Right ventricle myocardium inferior (tissue), 1 donor: ENCODE measurements around the gene UBE2I. TPM values are rescaled to one million over a fixed set of nuclear protein-coding genes. Genes with fewer than 3 reads are reported as not detected.
A peak's percentile ranks its signal among the peaks of the same experiment; 100 is the strongest.

Experiments
- ATAC-seq: fragments of 200-7000 bp; cut with Tn5 transposase; one replicate; pipeline ENCODE4 v1.9.1; 2020; ENCODE audit warnings: mild to moderate bottlenecking, moderate library complexity
- DNase-seq: peaks from one replicate; pipeline ENCODE4 v3.0.0; 2021; ENCODE audit errors: missing footprints
- intact Hi-C: fragments of 100-400 bp; cut with DNase I; formaldehyde crosslinking; loops from one replicate; pipeline ENCODE4 v1.11.0; 2022
- total RNA-seq: library from RNA; stranded (reverse); fragmentation: NEBNext Ultra II Directional; extraction: Animal tissue kit (Norgen Biotek cat#: 25700); gene quantifications from one replicate; pipeline ENCODE4 v1.2.1, GENCODE V29; 2021
- donor health status: DM: no; HTN: yes; CAD: no; lungs with severe emphysema.

UBE2I gene
- total RNA-seq, 1 donor from 2014 or later = 89.4 TPM

DNA sequence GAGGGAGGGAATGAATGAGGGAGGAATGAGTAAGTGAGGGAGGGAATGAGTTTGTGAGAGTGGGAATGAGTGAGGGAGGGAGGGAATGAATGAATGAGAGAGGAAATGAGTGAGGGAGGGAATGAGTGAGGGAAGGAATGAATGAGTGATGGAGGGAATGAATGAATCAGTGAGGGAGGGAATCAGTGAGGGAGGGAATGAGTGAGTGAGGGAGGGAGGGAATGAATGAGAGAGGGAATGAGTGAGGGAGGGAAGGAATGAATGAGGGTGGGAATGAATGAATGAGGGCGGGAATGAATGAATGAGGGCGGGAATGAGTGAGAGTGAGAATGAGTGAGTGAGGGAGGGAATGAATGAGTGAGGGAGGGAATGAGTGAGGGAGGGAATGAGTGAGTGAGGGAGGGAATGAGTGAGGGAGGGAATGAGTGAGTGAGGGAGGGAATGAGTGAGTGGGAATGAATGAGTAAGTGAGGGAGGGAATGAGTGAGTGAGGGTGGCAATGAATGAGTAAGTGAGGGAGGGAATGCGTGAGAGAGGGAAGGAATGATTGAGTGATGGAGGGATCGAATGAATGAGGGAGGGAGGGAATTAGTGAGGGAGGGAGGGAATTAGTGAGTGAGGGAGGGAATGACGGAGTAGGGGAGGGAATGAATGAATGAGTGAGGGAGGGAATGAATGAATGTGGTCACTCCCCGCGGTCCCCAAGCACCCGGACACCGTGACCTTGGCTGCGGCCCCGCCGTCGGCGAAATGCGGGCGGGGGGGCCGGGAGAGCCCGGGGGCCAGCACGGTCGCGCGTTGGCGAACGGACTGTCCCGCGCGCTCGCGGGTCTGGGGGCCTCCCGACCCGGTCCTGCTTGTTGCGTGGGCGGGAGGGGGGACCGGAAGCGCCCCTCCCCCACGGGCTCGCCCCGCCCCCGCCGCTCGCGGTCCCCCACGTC is 1.1 kb upstream of the UBE2I start:
- ATAC-seq (no peak), DNase-seq (no peak)
- intact Hi-C loops = loop anchor here (5.0 kb wide), 2 partner anchors 44 to 99 kb away; partner anchors contain the start of genes GNPTG and TSR3

DNA sequence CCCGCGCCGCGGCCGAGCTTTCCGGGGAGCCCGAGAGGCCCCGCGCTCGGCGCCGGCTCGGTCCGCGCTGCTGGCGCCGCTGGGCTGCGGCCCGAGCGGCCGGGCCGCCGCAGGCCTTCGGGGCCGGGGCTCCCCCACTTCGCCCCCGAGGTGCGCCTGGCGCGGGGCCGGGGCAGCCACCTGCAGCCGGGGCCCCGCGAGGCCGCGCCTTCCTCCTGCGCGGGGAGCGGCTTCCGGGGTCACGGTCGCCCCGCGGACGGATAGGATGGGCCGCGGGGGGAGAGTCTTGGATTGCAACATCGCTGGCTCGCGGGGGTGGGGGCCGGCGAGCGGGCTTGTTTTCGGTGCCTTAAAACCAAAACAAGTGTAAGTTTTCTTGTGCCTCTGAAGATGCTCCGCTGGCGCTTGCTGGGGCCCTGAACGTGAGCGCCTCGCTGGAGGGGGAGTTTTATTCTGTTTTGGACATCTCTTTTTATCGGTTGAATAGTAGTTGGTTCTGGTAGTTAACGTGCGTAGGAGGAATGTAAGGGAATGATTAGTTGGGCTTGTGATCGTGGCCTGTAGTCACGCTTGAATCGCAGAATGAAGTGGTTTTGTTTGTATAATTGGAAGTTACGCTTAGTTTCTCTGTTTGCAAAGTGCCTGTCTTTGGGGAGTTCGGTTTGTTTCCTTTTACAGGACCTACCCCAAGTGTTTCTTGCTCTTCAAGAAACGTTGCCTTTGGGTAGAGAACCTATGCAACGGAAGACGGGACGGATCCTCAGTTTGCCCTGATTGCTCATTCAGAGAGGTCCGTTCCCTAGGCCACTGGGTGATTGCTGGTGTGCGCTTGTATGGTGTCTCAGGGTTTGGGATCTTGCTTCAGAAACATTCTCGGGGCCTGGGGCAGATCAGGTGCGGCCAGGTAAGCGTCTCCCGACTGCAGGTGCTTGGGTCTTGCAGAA is 724 bp downstream of the UBE2I start:
- ATAC-seq (no peak), DNase-seq (no peak)
- intact Hi-C loops = loop anchor here (5.0 kb wide), 2 partner anchors 42 to 97 kb away; partner anchors contain the start of genes GNPTG and TSR3

DNA sequence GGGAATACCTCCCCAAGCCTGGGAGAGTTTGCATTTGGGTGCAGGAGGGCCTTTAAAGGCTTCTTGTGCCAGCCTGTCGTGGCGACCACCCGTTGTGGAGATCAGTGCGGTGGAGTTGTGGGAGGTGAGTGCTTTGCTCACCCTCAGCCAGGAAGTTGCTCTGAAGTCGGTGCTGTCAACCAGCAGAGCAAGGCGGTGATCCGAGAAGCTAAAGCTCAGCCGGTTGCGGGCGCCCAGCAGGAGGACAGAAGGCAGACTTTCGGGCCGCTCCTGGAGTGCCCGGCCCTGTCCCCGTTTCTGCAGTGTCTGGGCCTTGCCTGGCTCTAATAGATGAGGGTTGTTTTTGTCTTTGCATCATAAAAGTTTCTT is 1.4 kb downstream of the UBE2I start:
- DNase-seq (no peak), ATAC-seq (no peak)
- intact Hi-C loops = no loop called here

DNA sequence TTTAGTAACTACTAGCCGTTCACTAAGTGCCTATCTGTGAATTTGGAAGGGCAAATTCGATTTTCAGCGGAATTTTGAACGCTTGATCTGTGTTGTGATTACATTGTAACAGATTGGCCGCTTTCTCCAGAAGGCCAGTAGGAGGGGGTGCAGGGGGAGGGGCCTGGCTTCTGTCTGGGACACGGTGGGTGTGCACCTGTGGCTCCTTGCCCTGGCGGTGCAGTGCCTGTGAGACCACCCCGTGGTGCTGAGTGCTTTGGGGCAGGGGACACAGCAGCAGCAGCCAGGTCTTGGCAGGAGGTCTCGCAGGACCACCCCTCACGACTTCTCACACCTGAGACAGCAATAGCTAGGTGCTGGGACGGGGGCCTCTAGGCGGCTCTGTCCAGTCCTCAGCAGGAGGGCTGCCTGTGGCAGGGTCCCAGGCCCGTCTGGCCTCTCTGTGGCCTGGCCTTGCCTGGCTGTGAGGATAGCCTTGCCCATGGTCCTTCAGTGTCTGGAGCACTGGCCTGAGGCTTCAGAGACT is 1.8 kb downstream of the UBE2I start:
- DNase-seq (no peak), ATAC-seq (no peak)
- intact Hi-C loops = no loop called here

DNA sequence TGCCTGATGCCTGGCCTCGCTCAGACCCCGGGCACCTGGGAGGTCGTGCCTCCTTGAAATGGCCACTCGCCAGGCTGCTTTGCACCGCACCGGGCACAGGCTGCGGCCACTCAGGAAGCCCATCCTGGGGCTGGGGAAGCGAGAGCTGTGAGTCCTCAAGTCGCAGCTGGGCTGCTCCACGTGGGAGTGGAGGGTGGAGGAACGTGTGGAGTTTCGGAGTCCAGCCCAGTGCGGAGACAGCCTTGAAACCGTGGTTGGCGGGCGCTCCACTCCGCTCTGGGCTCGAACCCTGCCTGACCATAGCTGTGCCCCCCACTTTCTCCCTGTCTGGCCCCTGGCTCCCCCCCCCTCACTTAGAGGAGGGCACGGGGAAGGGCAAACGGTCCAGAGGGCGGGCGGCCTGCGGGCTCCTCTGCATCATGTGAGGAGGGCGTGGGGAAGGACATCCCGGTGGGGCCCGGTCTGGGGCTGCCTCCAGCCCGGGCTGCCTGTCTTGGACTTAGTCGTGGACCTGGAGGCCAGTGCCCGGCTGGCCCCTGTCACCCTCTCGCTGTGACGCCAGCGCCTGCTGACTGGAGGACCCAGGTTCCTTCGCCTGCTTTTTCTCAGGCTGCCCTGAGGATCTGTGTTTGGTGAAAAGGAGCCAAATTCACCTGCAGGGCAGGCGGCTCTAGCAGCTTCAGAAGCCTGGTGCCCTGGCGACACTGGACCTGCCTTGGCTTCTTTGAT is 2.5 kb downstream of the UBE2I start:
- DNase-seq (no peak), ATAC-seq (peak; percentile 32)
- intact Hi-C loops = no loop called here

DNA sequence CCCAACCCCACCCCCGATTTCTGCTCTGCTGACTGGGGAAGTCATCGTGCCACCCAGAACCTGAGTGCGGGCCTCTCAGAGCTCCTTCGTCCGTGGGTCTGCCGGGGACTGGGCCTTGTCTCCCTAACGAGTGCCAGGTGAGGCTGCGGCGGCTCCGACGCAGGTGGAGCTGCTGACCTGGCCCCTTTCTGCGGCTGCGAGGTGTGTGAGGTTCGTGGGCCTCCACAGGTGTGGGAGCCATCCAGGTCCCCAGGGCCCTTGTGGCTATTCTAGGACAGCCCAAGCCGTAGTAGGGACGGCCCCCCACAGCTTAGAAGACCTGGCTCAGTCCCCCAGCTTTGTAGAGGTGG is 3.0 kb downstream of the UBE2I start:
- no peak for DNase-seq
- intact Hi-C loops = no loop called here

DNA sequence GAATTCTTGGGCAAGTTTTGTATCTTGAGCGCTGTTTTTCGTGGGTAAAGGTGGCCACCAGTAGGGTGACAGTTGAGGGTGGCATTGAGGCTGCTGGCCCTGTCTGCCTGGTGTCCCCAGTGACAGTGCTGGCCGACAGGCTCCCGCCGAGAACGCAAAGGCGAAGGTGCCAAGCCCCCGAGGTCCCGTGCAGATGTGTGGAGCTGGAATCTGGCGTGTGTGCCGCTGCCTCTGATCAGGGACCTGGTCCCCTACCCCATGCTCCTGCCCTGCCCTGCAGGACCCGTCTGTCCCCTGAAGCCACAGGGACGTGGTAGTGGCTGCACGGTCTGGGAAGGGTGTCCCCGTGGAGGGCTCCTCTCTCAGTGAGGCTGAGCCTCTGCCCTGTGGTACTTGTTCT is 3.5 kb downstream of the UBE2I start:
- intact Hi-C loops = no loop called here
- ATAC-seq (no peak), DNase-seq (no peak)

More for the DNA sequence above, 3.0 kb downstream of the UBE2I start:
- ATAC-seq = no peak

DNA sequence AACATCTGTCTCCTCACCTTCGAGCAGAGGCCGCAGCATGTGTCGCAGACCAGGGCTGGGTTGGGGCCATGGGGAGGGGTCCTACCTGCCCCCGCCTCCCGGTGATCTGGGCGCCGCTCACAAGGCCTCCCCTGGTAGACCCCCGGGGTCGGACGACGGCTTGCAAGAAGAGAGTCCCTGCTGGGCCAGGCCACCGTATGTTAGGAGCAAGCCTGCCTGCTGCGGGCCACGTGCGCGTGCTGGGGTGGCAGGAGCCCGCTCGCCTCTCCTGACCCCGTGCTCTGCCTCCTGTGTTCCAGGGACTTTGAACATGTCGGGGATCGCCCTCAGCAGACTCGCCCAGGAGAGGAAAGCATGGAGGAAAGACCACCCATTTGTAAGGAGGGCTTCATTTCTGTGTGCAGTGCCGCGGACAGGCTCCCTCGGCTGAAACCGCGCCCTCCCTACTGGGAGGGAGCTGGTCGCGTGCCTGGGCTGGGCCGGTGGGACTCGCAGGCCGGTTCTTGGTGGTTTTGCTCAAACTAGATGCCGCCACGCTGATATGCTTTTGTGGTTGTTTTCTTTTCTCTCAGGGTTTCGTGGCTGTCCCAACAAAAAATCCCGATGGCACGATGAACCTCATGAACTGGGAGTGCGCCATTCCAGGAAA is 4.4 kb downstream of the UBE2I start:
- ATAC-seq (no peak), DNase-seq (no peak)
- intact Hi-C loops = no loop called here

DNA sequence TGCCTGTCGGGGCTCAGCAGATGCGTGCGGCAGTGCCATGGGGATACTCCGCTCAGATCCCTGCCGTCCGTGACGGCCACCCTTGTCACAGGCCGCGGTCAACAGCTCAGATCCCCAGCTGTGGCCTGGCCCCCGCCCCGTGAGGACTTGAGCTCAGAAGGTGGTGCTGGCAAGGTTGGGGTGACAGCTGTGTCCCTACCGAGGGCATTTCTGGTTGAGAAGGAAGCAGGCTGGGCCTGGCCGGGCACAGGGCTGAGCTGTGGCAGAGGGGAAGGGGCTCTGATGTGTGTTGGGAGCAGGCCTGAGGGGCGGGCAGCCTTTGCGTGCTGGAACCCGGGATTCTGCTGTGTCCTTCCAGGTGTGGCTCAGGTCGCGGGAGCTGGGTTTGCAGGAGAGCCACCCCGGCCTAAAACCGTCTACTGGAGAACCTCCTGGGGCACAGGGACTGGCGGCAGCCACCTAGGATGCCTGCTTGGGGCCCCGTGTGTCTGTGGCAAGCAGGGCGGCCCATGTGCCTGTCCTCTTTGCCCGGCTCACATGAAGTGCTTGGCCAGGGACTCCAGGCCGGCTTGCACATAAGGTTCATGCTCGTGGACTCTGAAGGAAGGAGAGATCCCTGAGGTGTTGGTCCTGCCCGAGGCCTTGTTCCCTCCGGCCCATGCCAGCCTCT is 5.1 kb downstream of the UBE2I start:
- no peak for DNase-seq
- intact Hi-C loops = no loop called here
- no peak for ATAC-seq

DNA sequence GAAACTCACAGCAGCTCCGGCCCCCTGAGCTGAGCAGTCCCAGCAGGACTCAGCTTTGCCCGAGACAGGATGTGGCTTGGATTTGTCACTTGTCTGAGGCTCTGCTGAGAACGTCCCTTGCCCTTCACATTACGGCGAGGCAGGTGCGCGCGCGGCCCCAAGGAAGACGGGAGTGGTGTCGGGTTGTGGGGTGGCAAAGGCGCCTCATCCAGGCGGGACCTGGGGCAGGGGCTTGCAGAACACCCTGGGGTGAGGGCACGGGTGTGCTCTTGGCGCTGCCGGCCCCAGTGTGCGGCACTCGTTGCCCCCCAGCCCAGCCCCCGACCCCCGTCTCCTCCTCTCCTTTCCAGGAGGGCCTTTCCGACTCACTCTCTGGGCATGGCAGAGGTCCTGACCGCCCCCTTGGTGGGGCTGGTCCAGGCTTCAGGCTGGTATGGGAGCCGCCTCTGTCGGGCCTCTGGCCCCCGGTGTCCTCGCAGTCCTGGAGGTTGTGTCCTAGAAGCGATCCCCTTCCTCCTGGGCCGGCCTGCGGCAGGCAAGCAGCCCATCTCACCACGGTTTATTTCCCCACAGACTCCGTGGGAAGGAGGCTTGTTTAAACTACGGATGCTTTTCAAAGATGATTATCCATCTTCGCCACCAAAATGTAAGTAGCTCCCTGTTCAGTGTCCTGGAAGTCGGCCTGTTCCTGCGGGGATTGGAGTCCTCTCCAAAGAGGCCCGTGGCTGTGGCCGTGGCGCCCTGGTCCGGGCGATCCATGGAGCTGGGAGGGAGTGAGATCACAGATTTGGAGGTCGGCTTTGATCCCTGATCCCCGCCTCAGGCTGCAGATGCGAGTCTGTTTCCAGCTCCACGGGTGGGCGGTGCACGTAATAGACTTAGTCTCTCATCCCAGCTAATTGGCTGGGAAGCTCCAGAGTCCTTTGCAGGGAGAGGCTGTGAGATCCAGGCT is 5.9 kb downstream of the UBE2I start:
- DNase-seq = no peak
- no peak for ATAC-seq
- intact Hi-C loops = no loop called here

DNA sequence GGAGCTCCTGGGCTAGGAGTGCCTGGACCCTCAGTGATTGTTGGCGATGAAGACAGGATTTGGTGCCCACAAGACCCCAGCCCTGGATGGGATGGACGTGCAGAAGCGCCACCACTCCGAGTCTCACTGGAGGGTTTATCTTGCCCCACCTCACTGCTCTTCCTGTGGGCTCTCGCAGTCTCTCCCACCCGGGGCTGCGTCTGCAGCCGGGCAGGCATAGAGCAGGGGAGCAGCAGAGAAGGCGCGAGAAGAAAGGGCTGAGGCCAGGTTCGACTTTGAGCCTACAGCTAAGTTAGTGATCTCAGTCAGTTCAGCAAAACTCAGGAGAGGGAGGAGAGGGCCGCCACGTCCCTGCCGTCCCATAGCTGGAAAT is 6.6 kb downstream of the UBE2I start:
- ATAC-seq (no peak), DNase-seq (no peak)
- intact Hi-C loops = no loop called here

DNA sequence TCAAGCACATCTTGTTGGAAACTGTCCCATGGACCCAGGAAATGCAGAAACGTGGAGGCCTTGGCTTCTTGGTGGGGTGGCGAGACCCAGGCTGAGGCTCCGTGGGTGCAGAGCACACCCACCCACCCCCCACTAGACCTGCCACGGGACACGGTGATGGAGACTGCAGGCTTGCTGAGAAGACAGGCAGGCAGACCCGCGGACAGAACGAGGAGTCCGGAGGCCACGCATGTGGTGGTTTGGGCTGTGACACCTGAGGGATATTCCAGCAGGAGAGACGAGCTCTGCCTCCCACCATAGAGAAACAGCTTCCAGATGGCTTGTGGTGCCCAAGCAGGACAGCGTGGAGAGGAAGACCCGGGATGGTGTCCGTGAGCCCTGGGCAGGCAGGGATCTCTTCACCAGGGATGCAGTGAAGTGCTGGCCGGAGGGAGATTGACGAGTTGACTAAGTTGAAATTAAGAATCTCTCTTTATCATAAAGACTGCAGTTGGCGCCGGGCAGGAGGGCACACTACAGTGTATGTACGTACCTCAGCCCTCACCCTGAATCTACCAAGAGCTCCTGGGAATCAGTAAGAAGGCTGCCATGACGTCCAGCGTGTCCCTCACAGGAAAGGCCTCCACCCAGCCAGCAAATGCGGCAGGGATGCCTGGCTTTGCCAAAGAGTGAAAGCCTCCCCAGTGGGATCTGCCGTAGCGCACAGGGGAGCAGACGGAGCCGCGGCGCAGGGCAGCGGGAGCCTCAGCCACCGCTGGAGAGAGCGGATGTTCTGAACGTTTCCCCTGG is 8.2 kb downstream of the UBE2I start:
- DNase-seq = no peak
- intact Hi-C loops = no loop called here
- ATAC-seq = no peak

DNA sequence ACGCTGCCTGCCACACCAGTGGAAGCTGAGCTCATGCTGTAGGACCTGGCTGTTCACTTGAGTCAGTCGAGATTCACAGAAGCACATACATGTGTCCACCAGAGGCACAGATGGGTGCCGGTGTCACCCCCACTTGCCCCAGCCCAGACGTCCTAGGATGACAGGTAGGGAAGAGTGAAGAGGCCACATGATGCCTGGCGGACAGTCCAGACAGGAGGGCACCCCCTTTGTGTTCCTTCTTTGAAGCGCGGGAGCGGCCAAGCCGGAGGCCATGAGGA is 8.8 kb downstream of the UBE2I start:
- intact Hi-C loops = no loop called here
- ATAC-seq (no peak), DNase-seq (no peak)

DNA sequence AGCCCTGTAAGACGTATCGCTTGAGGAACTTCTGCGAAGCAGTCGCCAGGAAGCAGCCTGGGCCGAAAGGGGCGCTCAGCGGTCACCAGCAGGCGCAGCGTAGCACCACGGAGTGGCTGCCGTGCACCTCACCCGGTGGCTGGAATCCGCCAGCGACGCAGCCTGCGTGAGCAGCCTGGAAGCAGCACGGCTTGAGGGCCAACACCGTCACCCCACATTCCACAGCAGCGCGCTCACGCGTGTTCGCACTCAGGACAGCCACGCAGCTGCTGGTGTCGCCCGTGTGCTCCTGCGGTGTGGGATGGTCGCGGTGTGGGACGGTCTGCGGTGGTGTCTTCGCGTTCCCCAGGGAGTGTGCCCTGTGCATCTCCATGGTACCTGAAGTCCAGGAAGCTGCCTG is 9.6 kb downstream of the UBE2I start:
- DNase-seq = no peak
- ATAC-seq = no peak
- intact Hi-C loops = no loop called here

DNA sequence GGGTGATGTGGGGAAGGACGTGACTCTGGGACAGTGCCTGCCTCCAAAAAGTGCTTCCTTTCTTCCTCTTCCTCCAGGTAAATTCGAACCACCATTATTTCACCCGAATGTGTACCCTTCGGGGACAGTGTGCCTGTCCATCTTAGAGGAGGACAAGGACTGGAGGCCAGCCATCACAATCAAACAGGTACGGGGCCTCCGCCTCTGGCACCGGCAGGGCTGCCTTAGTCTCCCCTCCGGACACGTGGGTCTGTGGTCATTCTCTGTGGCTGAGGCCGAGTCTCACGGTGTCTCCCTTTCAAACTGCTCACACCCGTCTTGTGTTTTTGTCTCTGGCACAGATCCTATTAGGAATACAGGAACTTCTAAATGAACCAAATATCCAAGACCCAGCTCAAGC is 10.7 kb downstream of the UBE2I start:
- DNase-seq (no peak), ATAC-seq (peak; percentile 13)
- intact Hi-C loops = no loop called here

DNA sequence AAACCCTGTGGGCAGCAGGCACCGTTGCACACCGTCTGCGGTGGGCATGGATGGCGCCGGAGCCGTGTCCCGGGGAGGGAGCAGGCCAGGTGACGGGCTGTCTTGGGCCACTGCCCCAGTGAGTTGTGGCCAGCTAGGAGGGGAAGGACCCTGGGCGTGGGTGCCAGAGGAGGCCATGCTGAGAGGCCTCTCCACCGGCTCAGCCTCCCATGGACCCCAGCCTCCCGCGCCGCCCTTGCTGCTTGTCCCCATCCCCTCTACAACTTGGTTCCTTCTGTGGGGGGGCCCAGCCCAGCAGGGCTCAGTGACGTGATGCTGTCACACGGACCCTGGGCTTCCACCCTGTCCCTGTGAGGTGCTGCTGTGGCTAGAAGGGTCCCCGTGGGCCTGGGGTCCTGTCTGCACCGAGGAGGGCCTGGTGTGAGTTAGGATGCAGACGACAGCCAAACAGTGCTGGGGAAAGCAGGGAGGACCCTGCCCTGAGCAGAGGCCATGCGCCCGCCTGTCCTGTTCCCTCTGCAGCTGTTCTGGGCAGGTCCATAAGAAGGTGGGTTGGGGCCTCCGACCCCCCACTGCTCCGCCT is 11.3 kb downstream of the UBE2I start:
- DNase-seq (no peak), ATAC-seq (no peak)
- intact Hi-C loops = no loop called here
